Measurements from ENCODE around the gene BCL2A1. TPM values are rescaled to one million over a fixed set of nuclear protein-coding genes. Genes with fewer than 3 reads are reported as not detected.
"Not testable (repeated sequence)": the region's sequence is repeated elsewhere in the genome, so short reads cannot be mapped to it uniquely, and the experiment has no call there.

The BCL2A1 gene
- total RNA-seq, 1 donor from 2014 or later, result 0.26 TPM

- no peak for TF ChIP-seq CTCF (IDR thresholded peaks at IDR 0.05; ENCODE audit: insufficient read depth, low read length, severe bottlenecking)
- peak; percentile 32 for FAIRE-seq
These were observed 4.2 kb downstream of the BCL2A1 start for GRCh38 chr15:79966634-79967297.

GRCh38 chr15:79965846-79966630, 5.0 kb downstream of the BCL2A1 start:
- peak; percentile 88 for DNase-seq (ENCODE audit: low read depth)
- no peaks in the 10 kb centered on the region for H3K27me3 ChIP-seq (ENCODE audit: control insufficient read depth, insufficient read depth, low read length)
- H3K36me3 ChIP-seq (ENCODE audit: control insufficient read depth, insufficient read depth, low read length), result no peaks in the 10 kb centered on the region
- no peak overlapping the region for H3K4me3 ChIP-seq (ENCODE audit: low read depth, low read length)
- no peak for FAIRE-seq
- no peak for TF ChIP-seq CTCF (IDR thresholded peaks at IDR 0.05; ENCODE audit: insufficient read depth, low read length, severe bottlenecking)

More at GRCh38 chr15:79966634-79967297, 4.2 kb downstream of the BCL2A1 start:
- H3K36me3 ChIP-seq (ENCODE audit: control insufficient read depth, insufficient read depth, low read length), result no peaks in the 10 kb centered on the region
- H3K4me3 ChIP-seq (ENCODE audit: low read depth, low read length), result no peak overlapping the region
- no peaks in the 10 kb centered on the region for H3K27me3 ChIP-seq (ENCODE audit: control insufficient read depth, insufficient read depth, low read length)
- no peak for DNase-seq (ENCODE audit: low read depth)

GRCh38 chr15:79964232-79964805, 6.7 kb downstream of the BCL2A1 start:
- no peak for FAIRE-seq

GRCh38 chr15:79962921-79963320, 8.1 kb downstream of the BCL2A1 start:
- not testable (repeated sequence) for DNase-seq (ENCODE audit: low read depth); H3K27me3 ChIP-seq (ENCODE audit: control insufficient read depth, insufficient read depth, low read length); H3K4me3 ChIP-seq (ENCODE audit: low read depth, low read length); FAIRE-seq; H3K36me3 ChIP-seq (ENCODE audit: control insufficient read depth, insufficient read depth, low read length)

More at GRCh38 chr15:79964232-79964805, 6.7 kb downstream of the BCL2A1 start:
- DNase-seq (ENCODE audit: low read depth), result no peak
- no peaks in the 10 kb centered on the region for H3K36me3 ChIP-seq (ENCODE audit: control insufficient read depth, insufficient read depth, low read length)
- H3K27me3 ChIP-seq (ENCODE audit: control insufficient read depth, insufficient read depth, low read length), result no peaks in the 10 kb centered on the region
- no peak for TF ChIP-seq CTCF (IDR thresholded peaks at IDR 0.05; ENCODE audit: insufficient read depth, low read length, severe bottlenecking)
- H3K4me3 ChIP-seq (ENCODE audit: low read depth, low read length), result no peak overlapping the region

GRCh38 chr15:79962178-79962577, 8.8 kb downstream of the BCL2A1 start:
- H3K27me3 ChIP-seq (ENCODE audit: control insufficient read depth, insufficient read depth, low read length), result no peaks in the 10 kb centered on the region
- no peak for FAIRE-seq

More at GRCh38 chr15:79962178-79962577, 8.8 kb downstream of the BCL2A1 start:
- no peaks in the 10 kb centered on the region for H3K36me3 ChIP-seq (ENCODE audit: control insufficient read depth, insufficient read depth, low read length)
- TF ChIP-seq CTCF (IDR thresholded peaks at IDR 0.05; ENCODE audit: insufficient read depth, low read length, severe bottlenecking), result no peak
- no peak overlapping the region for H3K4me3 ChIP-seq (ENCODE audit: low read depth, low read length)
- no peak for DNase-seq (ENCODE audit: low read depth)

Measured in bronchial epithelial cell (primary cell).